Measurements from ENCODE around the gene ZBTB6.

- no peak for TF ChIP-seq CTCF (IDR thresholded peaks at IDR 0.05)
- no peak for TF ChIP-seq POLR2A (IDR thresholded peaks at IDR 0.05)
Measured at GRCh38 chr9:122950263-122950662, 37.1 kb upstream of the ZBTB6 start.

Measured in esophagus squamous epithelium (tissue), 4 donors.